HG03045 (cell line): ENCODE measurements around the gene TNP2.
"Not testable (repeated sequence)": the region's sequence is repeated elsewhere in the genome, so short reads cannot be mapped to it uniquely, and the experiment has no call there.

ENCODE experiments used
- ATAC-seq: cut with Tn5 transposase; IDR thresholded peaks from one replicate; pipeline ENCODE4 v1.9.1; 2021; ENCODE audit warnings: mild to moderate bottlenecking, moderate library complexity; ENCODE audit not compliant: unreplicated experiment

The TNP2 gene

GRCh38 chr16:11301645-11302501 is 32.7 kb upstream of the TNP2 start:
- no peak for ATAC-seq

- ATAC-seq, result no peak
Observed at GRCh38 chr16:11300560-11300892, 31.4 kb upstream of the TNP2 start.

DNA sequence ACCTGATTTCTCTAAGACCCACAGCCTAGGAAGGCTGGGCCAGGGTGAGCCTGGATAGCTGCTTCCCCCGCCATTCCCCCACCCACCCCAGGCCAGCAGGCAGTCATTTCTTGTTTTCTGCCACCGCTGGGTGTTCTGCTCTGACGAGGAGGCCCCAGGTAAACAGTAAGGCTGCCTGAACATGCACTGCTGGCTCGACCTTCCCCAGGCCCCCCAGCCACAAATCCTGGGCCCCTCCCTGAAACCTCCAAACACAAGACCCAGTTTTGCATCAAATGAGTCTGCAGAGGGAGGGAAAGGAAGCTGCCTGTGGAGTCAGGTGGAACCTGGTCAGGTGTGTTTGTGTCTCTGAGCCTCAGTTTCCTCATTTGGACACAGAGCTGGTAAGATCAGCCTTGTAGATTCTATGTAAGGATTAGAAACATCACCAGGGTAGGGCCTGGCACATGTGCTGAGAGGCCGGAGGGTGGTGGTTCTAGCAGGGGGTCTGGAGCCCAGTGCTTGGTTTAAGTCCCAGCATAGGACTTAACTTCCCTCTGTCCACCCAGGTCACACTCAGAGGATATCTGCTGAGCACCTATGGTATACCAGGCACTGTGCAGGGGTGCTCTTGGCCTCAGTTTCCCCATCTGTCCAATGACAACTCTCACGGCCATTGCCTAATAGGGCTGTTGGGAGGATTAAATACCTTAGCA is 30.9 kb upstream of the TNP2 start:
- ATAC-seq, result no peak

- ATAC-seq, result not testable (repeated sequence)
Observed at GRCh38 chr16:11298950-11299547, 29.9 kb upstream of the TNP2 start.

DNA sequence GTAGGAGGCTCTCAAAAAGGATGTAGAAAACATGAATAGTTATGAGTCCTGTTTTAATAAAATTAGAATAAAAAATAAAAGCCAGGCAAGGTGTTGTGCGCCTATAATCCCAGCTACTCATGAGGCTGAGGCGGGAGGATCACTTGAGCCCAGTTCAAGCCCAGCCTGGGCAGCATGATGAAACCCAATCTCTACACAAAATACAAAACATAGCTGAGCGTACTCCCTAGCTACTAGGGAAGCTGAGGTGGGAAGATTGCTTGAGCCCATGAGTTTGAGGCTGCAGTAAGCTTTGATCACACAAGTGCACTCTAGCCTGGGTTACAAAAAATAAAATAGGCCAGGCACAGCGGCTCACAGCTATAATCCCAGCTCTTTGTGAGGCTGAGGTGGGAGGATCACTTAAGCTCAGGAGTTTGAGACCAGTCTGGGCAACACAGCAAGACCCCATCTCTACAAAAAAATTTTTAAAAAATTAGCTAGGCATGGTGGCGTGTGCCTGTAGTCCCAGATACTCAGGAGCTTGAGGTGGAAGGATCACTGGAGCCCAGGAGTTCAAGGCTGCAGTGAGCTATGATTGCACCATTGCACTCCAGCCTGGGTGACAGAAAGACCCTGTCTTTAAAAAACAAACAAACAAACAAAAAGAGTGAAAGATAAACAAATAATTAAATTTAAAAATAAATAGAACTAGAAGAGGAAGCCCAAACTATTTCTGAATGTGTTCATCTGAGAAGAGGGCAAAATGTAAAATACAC is 29.2 kb upstream of the TNP2 start:
- no peak for ATAC-seq

DNA sequence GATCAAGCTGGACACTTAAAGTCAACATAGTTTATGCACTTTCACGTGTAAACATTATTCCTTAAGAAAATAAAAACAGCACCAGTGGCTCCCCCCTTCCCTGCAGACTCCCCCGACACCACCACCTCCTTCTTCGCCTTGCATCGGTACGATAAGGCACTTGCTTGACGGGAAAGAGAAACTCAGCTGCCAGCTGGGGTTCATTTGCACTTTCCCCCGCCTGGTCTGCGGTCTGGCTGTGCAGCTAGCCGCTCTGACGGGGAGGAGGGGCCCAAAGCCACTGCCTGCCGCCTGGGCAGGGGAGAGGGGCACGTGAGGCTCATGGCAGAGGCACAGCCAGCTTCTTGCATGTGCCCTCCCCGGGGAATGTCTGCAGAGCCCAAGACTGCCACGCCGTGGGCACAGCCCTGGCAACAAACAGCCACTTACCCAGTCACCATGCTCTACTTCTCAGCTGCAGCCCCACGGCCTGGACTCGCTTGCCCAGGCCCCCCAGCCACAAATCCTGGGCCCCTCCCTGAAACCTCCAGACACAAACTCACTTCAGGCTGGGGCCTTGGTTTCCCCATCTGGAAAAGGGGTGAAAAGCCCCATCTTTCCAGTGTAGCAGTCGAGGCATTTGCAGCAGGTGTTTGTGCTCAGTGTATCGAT is 28.5 kb upstream of the TNP2 start:
- peak; percentile 76 for ATAC-seq

DNA sequence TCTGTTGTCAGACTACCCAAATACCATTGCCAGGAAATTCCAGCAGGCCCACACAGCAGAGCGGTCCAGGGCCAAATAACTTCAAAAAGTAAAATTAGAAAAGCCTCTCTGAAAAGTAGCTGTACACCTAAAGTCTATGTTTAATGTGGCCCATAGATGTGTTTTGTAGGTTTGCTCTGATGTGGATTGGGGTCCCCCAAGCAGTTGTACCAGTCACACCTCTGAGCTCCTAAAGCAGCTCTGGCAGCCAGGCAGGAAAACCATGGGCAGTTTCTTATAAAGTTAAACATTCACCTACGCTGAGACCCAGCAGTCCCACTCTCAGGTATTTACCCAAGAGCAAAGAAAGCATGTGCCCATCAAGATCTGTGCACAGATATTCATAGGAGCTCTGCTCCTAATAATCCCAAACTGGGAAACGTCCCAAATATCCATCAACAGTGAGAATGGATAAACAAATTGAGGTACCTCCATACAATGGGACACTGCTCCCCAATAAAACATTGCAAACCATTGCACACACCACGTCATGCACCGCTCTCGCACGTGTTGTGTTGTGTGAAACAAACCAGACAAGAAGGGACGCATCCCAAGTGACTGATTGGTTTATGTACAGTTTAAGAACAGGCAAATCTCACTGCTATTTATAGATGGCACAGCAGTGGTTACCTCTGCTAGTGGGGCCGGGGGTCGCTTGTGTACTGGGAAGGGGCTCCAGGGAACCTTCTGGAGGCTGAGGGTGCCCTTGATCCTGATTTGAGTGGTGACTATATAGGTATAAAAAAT is 27.8 kb upstream of the TNP2 start:
- no peak for ATAC-seq

- ATAC-seq, result no peak
Observed at GRCh38 chr16:11296351-11296705, 27.2 kb upstream of the TNP2 start.

GRCh38 chr16:11295672-11296071 is 26.5 kb upstream of the TNP2 start:
- no peak for ATAC-seq

GRCh38 chr16:11292076-11292748 is 23.1 kb upstream of the TNP2 start:
- no peak for ATAC-seq

GRCh38 chr16:11291091-11291703 is 22.1 kb upstream of the TNP2 start:
- ATAC-seq, result no peak

GRCh38 chr16:11290102-11290893 is 21.2 kb upstream of the TNP2 start:
- no peak for ATAC-seq

DNA sequence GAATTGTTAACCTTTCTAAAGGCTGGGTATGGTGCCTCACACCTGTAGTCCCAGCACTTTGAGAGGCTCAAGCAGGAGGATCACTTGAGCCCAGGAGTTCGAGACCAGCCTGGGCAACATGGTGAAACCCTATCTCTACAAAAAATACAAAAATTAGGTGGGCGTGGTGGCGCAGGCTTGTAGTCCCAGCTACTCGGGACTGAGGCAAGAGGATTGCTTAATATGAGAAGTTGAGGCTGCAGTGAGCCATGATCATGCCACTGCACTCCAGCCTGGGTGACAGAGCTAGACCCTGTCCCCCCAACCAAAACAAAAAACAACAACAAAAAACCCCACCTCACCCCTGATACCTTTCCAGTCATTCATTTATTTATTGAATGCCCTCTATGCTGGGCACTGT is 20.6 kb upstream of the TNP2 start:
- not testable (repeated sequence) for ATAC-seq

- no peak for ATAC-seq
Observed at GRCh38 chr16:11289202-11289601, 20.1 kb upstream of the TNP2 start.

GRCh38 chr16:11285842-11286241 is 16.7 kb upstream of the TNP2 start:
- no peak for ATAC-seq

DNA sequence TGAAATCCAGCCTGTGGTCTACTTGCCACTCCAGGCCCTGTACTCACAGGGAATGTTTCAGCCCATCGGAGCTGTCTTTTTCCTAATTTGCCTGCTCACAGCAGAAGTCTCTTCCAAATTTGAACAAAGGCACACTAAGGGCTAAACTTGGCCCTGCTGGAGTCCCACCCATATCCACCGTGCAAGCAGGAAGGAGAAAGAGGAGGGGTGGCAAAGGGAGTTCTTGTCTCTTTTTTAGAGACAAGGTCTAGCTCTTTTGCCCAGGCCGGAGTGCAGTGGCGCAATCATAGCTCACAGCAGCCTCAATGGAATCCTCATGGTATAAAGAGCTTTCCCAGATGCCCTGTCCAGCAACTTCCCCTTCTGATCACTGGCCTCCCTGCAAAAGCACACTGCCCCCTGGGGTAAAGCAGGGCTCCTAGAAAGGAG is 14.7 kb upstream of the TNP2 start:
- ATAC-seq, result no peak

DNA sequence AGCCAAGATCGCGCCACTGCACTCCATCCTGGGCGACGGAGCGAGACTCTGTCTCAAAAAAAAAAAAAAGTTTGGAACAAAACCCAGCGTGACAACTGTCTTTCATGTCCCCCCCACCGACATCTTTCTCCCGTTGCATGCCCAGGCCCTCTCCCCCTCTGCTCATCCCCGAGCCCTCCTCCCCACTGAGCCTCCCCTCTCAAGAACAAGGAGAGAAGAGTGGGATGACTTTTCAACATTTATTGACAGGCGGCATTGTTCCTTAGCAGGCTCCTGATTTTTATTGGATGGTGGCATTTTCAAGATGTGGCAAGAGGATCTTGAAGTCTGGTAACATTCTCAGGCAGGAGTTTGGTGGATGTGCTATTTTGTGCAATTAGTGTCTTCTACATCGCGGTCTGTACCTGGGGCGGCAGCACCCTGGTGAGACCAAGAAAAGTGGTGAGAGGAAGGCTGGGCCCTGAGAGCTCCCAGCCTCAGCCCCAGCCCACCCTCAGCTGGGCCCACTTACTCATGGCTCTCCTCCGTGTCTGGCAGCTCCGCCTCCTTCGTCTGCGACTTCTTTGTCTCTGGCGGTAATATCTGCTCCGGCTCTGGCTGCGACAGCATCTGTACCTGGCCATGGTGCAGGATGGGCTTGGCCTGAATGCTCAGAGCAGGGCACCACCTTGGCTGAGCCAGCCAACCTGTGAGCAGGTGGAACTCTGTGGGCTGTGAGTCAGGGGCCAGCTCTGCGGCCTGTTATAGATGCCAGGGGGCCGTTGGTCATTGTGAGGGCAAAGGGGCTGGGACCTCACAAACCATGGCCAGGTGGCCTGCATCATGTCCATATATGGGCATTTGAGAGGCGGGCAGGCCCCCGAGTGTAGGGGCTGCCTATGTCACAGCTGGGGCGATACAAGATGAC is 11.7 kb upstream of the TNP2 start, which contains the start of gene PRM1:
Gene PRM1 (minus strand): TSS at position 715 of the 907 bp plus-strand sequence. CDS start 92 bp downstream, at position 623.
- ATAC-seq, result no peak
